Stomach (tissue), 4 donors: ENCODE results near the gene PPEF2.

ENCODE experiments used
- CTCF ChIP-seq, 7 experiments: fragments of 450-650 bp in 4 of 7; fragments of 200-600 bp in 3 of 7; sonication (generic) in 3 of 7; IDR thresholded peaks; one replicate each; pipeline ENCODE4 v1.5.1; 2016 to 2019; ENCODE audit warnings: antibody characterized with exemption in 7 of 7, control low read depth in 2 of 7, mild to moderate bottlenecking in 1 of 7
- POLR2A ChIP-seq, 4 donors: fragments of 450-650 bp; IDR thresholded peaks; one replicate each; pipeline ENCODE4 v1.6.1; 2016; ENCODE audit warnings: antibody characterized with exemption in 4 of 4, control low read depth in 2 of 4, mild to moderate bottlenecking in 1 of 4, moderate library complexity in 1 of 4
- POLR2AphosphoS5 ChIP-seq, 3 donors: sonication (generic); formaldehyde crosslinking; IDR thresholded peaks; one replicate each; pipeline ENCODE4 v1.6.1; 2016; ENCODE audit warnings: antibody characterized with exemption in 3 of 3

GRCh38 chr4:75950213-75950815 lies 48.1 kb upstream of the PPEF2 start:
- TF ChIP-seq CTCF (IDR thresholded peaks at IDR 0.05) (no peak), POLR2A (IDR thresholded peaks at IDR 0.05) (no peak), POLR2AphosphoS5 (IDR thresholded peaks at IDR 0.05) (no peak)
